Trophoblast cell (in vitro differentiated cells and primary cell): ENCODE measurements around the gene NTM.

Source experiments
- DNase-seq, 2 donors: peaks; one replicate each; pipeline ENCODE4 v3.0.0-alpha.2; 2016
- H2AFZ ChIP-seq: 2 replicates; pipeline ENCODE4 v1.6.1; 2013; ENCODE audit warnings: low read length, moderate library complexity, mild to moderate bottlenecking; ENCODE audit not compliant: insufficient read depth, poor library complexity
- H2AK5ac ChIP-seq: 2 replicates; pipeline ENCODE4 v1.6.1; 2013; ENCODE audit warnings: mild to moderate bottlenecking, low read length
- H2BK120ac ChIP-seq: 2 replicates; pipeline ENCODE4 v1.6.1; 2013; ENCODE audit warnings: low read length, mild to moderate bottlenecking, moderate library complexity; ENCODE audit not compliant: insufficient read depth, poor library complexity
- H2BK12ac ChIP-seq: 2 replicates; pipeline ENCODE4 v1.6.1; 2013; ENCODE audit warnings: mild to moderate bottlenecking, low read length, moderate library complexity
- H2BK5ac ChIP-seq: 2 replicates; pipeline ENCODE4 v1.6.1; 2013; ENCODE audit warnings: low read length, low read depth, moderate library complexity, mild to moderate bottlenecking; ENCODE audit not compliant: poor library complexity
- H3K14ac ChIP-seq: 2 replicates; pipeline ENCODE4 v1.6.1; 2013; ENCODE audit warnings: mild to moderate bottlenecking, low read length
- H3K18ac ChIP-seq: 2 replicates; pipeline ENCODE4 v1.6.1; 2013; ENCODE audit warnings: mild to moderate bottlenecking, low read length
- H3K23ac ChIP-seq: 2 replicates; pipeline ENCODE4 v1.6.1; 2013; ENCODE audit warnings: low read length
- H3K27ac ChIP-seq: 2 replicates; pipeline ENCODE4 v1.5.1; 2013; ENCODE audit warnings: low read depth, mild to moderate bottlenecking, inconsistent platforms, low read length, moderate library complexity
- H3K27me3 ChIP-seq: 2 replicates; pipeline ENCODE4 v1.6.1; 2013; ENCODE audit warnings: inconsistent platforms, mild to moderate bottlenecking, low read length, moderate library complexity; ENCODE audit not compliant: insufficient read depth
- H3K36me3 ChIP-seq, 2 experiments: 1 replicate in 1 of 2; 2 replicates in 1 of 2; pipeline ENCODE4 v1.6.1; 2013; ENCODE audit warnings: low read length in 2 of 2, mild to moderate bottlenecking in 2 of 2, moderate library complexity in 1 of 2; ENCODE audit not compliant: insufficient read depth in 2 of 2, control insufficient read depth in 1 of 2
- H3K4ac ChIP-seq: 2 replicates; pipeline ENCODE4 v1.6.1; 2013; ENCODE audit warnings: low read depth, mild to moderate bottlenecking, low read length, moderate library complexity
- H3K4me1 ChIP-seq, 2 experiments: 1 replicate in 1 of 2; 2 replicates in 1 of 2; pipeline ENCODE4 v1.6.1; 2013; ENCODE audit warnings: low read length in 2 of 2, mild to moderate bottlenecking in 2 of 2, moderate library complexity in 1 of 2; ENCODE audit not compliant: insufficient read depth in 2 of 2, control insufficient read depth in 1 of 2
- H3K4me2 ChIP-seq: 2 replicates; pipeline ENCODE4 v1.6.1; 2013; ENCODE audit warnings: inconsistent platforms, mild to moderate bottlenecking, low read length, moderate library complexity
- H3K4me3 ChIP-seq: 2 replicates; pipeline ENCODE4 v1.5.1; 2013; ENCODE audit warnings: mild to moderate bottlenecking, low read depth, low read length, inconsistent platforms
- H3K79me1 ChIP-seq: one replicate; pipeline ENCODE4 v1.6.1; 2013; ENCODE audit warnings: low read length
- H3K79me2 ChIP-seq: 2 replicates; pipeline ENCODE4 v1.6.1; 2013; ENCODE audit warnings: low read length, mild to moderate bottlenecking; ENCODE audit not compliant: control insufficient read depth, insufficient read depth, poor library complexity
- H3K9ac ChIP-seq: 2 replicates; pipeline ENCODE4 v1.6.1; 2013; ENCODE audit warnings: mild to moderate bottlenecking, low read length
- H3K9me3 ChIP-seq: 2 replicates; pipeline ENCODE4 v1.6.1; 2013; ENCODE audit warnings: low read depth, mild to moderate bottlenecking, control low read depth, inconsistent platforms, low read length; ENCODE audit not compliant: insufficient read depth
- H4K12ac ChIP-seq: 2 replicates; pipeline ENCODE4 v1.6.1; 2013; ENCODE audit warnings: low read depth, mild to moderate bottlenecking, low read length, moderate library complexity
- H4K8ac ChIP-seq: 2 replicates; pipeline ENCODE4 v1.6.1; 2013; ENCODE audit warnings: low read depth, mild to moderate bottlenecking, low read length, moderate library complexity
- H4K91ac ChIP-seq: one replicate; pipeline ENCODE4 v1.6.1; 2013; ENCODE audit warnings: low read depth, mild to moderate bottlenecking, low read length, moderate library complexity
- WGBS: extraction: QIAGEN DNeasy Blood & Tissue Kit; methylation state at CpG from one replicate; pipeline ENCODE4 v1.1.7; 2013; ENCODE audit warnings: missing lambda C conversion rate; ENCODE audit not compliant: insufficient read length, insufficient coverage; ENCODE audit errors: extremely low coverage; 5-methylcytosine and 5-hydroxymethylcytosine counted together

The NTM gene

GRCh38 chr11:131808470-131808869 lies 438.1 kb downstream of the NTM start:
- no peak overlapping the region for H2AFZ ChIP-seq
- no peak overlapping the region for H3K18ac ChIP-seq
- WGBS = no CpG with 5 or more reads among the region's 6 CpGs
- no peak overlapping the region for H2BK120ac ChIP-seq
- peaks cover 2% of the 10 kb centered on the region for H3K9me3 ChIP-seq
- H4K91ac ChIP-seq = no peak overlapping the region
- H3K4me1 ChIP-seq = no peaks in the 10 kb centered on the region
- no peak overlapping the region for H2AK5ac ChIP-seq
- no peaks in the 10 kb centered on the region for H3K79me2 ChIP-seq
- H3K14ac ChIP-seq = no peak overlapping the region
- H3K4me2 ChIP-seq = no peak overlapping the region
- no peaks in the 10 kb centered on the region for H3K27me3 ChIP-seq
- H3K36me3 ChIP-seq = no peaks in the 10 kb centered on the region
- no peak overlapping the region for H4K8ac ChIP-seq
- H2BK5ac ChIP-seq = no peak overlapping the region
- H3K27ac ChIP-seq = no peak overlapping the region
- no peak overlapping the region for H2BK12ac ChIP-seq
- no peak overlapping the region for H3K4me3 ChIP-seq
- H3K79me1 ChIP-seq = no peaks in the 10 kb centered on the region
- H4K12ac ChIP-seq = no peak overlapping the region
- no peak overlapping the region for H3K9ac ChIP-seq
- H3K4ac ChIP-seq = no peak overlapping the region
- no peak overlapping the region for H3K23ac ChIP-seq
- no peak for DNase-seq

DNA sequence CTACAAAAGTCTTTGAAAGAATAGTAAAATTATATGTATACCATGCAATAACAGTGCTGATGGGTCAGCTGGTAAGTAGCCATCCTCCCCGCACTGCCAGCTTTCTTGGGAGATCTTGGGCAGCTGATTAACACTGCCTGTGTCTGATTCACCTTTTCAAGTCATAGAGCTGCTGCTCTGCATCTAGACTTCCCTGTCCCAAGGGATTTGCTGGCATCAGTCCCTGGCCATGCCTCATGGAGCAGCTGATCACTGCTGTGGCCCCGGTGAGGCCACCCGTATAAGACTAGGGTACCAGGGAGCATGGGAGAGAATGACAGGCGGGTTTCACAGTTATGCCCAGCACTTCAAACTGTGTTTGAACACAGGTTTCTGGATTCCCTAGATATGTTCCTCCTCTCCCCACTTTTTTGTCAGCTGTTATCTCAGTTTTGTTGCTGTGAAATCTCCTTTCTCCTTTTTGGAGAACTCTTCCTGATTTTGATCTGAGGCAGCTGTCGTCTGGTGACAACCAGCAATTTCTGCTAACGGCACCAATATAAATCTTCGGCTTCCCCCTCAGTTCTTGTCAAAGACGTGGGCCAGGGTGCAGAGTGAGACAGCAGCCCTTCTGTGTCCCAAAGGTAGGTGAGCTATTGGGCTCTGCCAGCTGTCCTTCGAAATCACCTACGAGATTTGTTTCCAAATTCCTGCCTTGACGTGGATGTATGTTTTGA lies 438.9 kb downstream of the NTM start:
- Histone ChIP-seq H3K4me1 (no peaks in the 10 kb centered on the region), H2BK120ac (no peak overlapping the region), H3K27ac (no peak overlapping the region), H3K79me2 (no peaks in the 10 kb centered on the region), H3K36me3 (no peaks in the 10 kb centered on the region), H3K79me1 (no peaks in the 10 kb centered on the region), H3K9ac (no peak overlapping the region), H3K18ac (no peak overlapping the region), H2BK5ac (no peak overlapping the region), H3K4me3 (no peak overlapping the region), H3K27me3 (no peaks in the 10 kb centered on the region), H3K14ac (no peak overlapping the region), H3K4ac (no peak overlapping the region), H2AK5ac (no peak overlapping the region), H3K9me3 (peaks cover 2% of the 10 kb centered on the region), H4K8ac (no peak overlapping the region), H3K23ac (no peak overlapping the region), H3K4me2 (no peak overlapping the region), H4K91ac (no peak overlapping the region), H2BK12ac (no peak overlapping the region), H2AFZ (no peak overlapping the region), H4K12ac (no peak overlapping the region)
- no CpG with 5 or more reads among the region's 11 CpGs for WGBS
- DNase-seq = no peak

- no peak overlapping the region for H3K18ac ChIP-seq
- H4K12ac ChIP-seq = no peak overlapping the region
- no peak overlapping the region for H3K23ac ChIP-seq
- peaks cover 2% of the 10 kb centered on the region for H3K9me3 ChIP-seq
- H3K4me2 ChIP-seq = no peak overlapping the region
- H2BK5ac ChIP-seq = no peak overlapping the region
- no peak overlapping the region for H2BK120ac ChIP-seq
- no peak overlapping the region for H4K8ac ChIP-seq
- no peak overlapping the region for H2AFZ ChIP-seq
- no peak overlapping the region for H2AK5ac ChIP-seq
- H3K27ac ChIP-seq = no peak overlapping the region
- H4K91ac ChIP-seq = no peak overlapping the region
- H3K9ac ChIP-seq = no peak overlapping the region
- no peaks in the 10 kb centered on the region for H3K79me2 ChIP-seq
- no peak overlapping the region for H2BK12ac ChIP-seq
- no peak for DNase-seq
- no peak overlapping the region for H3K4ac ChIP-seq
- no peaks in the 10 kb centered on the region for H3K4me1 ChIP-seq
- H3K14ac ChIP-seq = no peak overlapping the region
- no peaks in the 10 kb centered on the region for H3K36me3 ChIP-seq
- H3K79me1 ChIP-seq = no peaks in the 10 kb centered on the region
- no CpG with 5 or more reads among the region's 3 CpGs for WGBS
- no peak overlapping the region for H3K4me3 ChIP-seq
- H3K27me3 ChIP-seq = no peaks in the 10 kb centered on the region
Measured at GRCh38 chr11:131810541-131810940, 440.1 kb downstream of the NTM start.

DNA sequence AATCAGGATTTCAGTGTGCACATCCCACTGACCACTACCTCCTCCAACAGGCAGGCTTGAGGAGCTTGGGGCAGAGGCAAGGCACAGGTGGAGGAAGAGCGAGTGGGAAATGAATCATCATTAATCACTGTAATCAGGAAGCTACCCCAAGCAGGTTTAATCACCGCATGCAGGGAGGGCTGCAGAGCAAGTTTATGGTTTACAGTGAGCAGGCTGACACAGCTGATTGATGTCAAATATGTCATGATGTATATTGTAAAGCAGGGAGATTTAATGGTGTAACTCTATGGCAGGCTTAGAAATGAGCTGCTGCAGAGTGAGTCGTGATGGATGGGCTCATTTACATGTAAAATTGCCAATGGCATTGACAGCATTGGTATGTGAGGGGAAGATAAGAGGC lies 441.0 kb downstream of the NTM start:
- H4K91ac ChIP-seq = no peak overlapping the region
- no peak overlapping the region for H2AFZ ChIP-seq
- H3K23ac ChIP-seq = no peak overlapping the region
- no CpG with 5 or more reads among the region's 3 CpGs for WGBS
- no peak overlapping the region for H3K4me3 ChIP-seq
- no peak overlapping the region for H2BK120ac ChIP-seq
- no peak overlapping the region for H3K18ac ChIP-seq
- H2AK5ac ChIP-seq = no peak overlapping the region
- H3K9me3 ChIP-seq = peaks cover 2% of the 10 kb centered on the region
- no peaks in the 10 kb centered on the region for H3K36me3 ChIP-seq
- no peaks in the 10 kb centered on the region for H3K79me2 ChIP-seq
- H4K8ac ChIP-seq = no peak overlapping the region
- H3K4ac ChIP-seq = no peak overlapping the region
- H4K12ac ChIP-seq = no peak overlapping the region
- no peaks in the 10 kb centered on the region for H3K27me3 ChIP-seq
- no peak overlapping the region for H3K9ac ChIP-seq
- H2BK12ac ChIP-seq = no peak overlapping the region
- no peak overlapping the region for H3K14ac ChIP-seq
- no peak overlapping the region for H3K27ac ChIP-seq
- H3K4me1 ChIP-seq = no peaks in the 10 kb centered on the region
- H3K79me1 ChIP-seq = no peaks in the 10 kb centered on the region
- no peak overlapping the region for H2BK5ac ChIP-seq
- no peak overlapping the region for H3K4me2 ChIP-seq
- DNase-seq = no peak
